NCI-H1436 (cell line): ENCODE measurements around the gene IZUMO2.
"Not testable (repeated sequence)": the region's sequence is repeated elsewhere in the genome, so short reads cannot be mapped to it uniquely, and the experiment has no call there.

ENCODE experiments used
- DNase-seq: peaks from one replicate; lab custom pipeline; 2025; lab: John Stamatoyannopoulos, UW

IZUMO2 gene

DNA sequence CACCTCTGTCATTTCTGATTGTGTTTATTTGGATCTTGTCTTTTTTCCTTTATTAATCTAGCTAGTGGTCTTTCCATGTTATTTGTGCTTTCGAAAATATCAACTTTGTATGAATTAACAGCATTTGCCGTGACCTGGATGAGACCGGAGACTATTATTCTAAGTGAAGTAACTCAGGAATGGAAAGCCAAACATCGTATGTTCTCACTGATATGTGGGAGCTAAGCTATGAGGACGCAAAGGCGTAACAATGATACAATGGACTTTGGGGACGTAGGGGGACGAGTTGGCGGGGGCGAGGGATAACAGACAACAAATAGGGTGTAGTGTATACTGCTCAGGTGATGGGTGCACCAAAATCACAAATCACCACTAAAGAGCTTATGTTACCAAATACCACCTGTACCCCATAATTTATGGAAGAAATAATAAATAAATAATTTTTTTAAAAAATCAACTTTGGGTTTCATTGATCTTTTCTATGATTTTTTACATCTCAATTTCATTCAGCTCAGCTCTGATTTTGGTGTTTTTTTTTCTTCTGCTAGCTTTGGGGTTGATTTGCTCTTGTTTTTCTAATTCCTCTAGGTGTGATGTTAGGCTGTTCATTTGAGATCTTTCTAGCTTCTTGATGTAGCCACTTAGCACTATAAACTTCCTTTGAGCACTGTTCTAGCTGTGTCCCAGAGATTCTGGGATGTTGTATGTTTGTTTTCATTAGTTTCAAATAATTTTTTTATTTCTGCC lies 27.1 kb downstream of the IZUMO2 start:
- not testable (repeated sequence) for DNase-seq

DNA sequence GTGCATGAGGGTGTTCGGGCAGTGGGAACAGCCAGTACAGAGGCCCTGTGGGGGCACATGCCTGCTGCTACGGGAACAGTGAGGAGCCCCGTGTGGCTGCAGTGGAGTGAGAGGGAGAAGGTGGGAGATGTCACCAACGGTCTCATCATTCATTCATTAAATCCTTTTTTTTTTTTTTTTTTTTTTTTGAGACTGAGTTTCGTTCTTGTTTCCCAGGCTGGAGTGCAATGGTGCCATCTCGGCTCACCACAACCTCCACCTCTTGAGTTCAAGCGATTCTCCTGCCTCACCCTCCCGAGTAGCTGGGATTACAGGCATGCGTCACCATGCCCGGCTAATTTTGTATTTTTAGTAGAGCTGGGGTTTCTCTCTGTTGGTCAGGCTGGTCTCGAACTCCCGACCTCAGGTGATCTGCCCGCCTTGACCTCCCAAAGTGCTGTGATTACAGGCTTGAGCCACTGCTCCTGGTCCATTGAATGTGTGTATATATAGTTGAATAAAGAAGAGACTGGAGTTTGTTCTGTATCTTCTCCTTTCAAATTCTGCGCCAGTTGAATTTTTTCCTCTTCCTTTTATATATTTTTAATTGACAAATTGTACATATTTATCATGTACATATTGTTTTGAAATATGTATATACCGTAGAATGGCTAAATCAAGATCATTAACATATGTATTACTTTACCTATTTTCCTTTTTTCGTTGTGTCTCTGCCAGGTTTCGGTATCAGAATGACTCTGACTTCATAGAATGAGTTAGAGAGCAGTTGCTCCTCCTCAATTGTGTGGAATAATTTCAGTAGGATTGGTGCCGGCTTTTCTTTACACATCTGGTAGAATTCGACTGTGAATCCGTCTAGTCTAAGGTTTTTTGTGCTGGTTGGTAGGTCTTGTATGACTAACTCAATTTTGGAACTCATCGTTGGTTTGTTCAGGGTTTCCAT lies 28.0 kb downstream of the IZUMO2 start:
- DNase-seq, result not testable (repeated sequence)

DNA sequence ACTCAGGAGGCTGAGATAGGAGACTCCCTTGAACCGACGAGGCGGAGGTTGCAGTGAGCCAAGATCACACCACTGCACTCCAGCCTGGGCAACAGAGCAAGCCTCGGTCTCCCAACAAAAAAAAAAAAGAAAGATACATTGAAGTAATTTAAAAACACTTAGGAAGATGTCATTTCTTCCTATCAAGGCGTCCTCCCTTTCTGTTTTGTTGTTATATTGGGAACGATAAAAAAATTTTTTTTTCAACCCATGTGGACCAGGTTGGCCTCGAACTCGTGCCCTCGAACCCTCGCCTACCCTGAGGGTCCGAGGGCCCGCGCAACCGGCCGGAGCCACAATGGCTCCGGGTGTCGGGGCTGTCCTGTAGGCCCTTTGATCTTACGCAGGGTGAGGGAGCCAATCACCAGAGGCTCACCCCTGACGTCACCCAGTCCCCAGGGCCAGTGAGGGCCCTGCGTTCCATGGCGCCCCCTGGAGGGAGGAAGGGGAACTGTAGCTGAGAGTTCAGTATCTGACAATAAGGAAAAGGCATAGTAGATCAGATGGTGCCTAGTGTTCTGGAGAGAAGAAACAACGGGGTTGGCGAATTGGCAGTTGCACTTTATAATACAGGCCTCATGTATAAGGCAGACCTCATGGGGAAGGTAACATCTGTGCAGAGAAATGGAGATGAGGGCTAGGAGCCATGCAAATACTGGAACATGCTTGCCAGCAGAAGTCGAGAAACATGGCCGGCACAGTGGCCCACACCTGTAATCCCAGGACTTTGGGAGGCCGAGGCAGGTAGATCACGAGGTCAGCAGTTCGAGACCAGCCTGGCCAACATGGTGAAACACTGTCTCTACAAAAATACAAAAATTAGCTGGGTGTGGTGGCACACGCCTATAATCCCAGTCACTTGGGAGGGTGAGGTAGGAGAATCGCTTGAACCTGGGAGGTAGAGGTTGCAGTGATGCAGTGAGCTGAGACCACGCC lies 29.3 kb downstream of the IZUMO2 start:
- not testable (repeated sequence) for DNase-seq

DNA sequence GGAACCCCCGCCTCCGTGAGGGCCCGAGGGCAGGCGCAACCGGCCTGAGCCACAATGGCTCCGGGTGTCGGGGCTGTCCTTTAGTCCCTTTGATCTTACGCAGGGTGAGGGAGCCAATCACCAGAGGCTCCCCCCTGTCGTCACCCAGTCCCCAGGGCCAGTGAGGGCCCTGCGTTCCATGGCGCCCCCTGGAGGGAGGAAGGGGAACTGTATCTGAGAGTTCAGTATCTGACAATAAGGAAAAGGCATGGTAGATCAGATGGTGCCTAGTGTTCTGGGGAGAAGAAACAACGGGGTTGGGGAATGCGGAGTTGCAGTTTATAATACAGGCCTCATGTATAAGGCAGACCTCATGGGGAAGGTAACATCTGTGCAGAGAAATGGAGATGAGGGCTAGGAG lies 59.1 kb downstream of the IZUMO2 start:
- not testable (repeated sequence) for DNase-seq

GRCh38 chr19:50103405-50103804 lies 59.7 kb downstream of the IZUMO2 start:
- not testable (repeated sequence) for DNase-seq
